ENCODE measurements around the gene SGPL1.
"Not testable (repeated sequence)": the region's sequence is repeated elsewhere in the genome, so short reads cannot be mapped to it uniquely, and the experiment has no call there.

Gene SGPL1

DNA sequence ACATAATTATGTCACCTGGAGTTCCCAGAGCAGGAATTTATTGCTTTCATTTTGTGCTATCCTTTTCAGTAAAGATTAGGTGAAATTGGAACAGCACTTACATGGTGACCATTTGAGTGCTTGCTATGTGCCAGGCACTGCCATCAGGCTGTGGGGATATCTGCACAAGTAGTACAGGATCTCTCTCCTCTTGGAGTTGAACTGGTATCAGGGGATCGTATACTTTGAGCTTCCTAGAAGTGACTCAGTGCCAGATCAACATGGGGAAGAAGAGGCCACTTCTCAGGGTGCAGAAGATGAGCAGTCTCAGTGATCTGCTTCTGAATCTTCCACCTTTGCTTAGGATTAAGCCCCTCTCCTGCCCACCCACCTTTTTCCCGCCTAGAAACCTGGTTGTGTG, 29.5 kb downstream of the SGPL1 start:
- DNase-seq = no peak

DNA sequence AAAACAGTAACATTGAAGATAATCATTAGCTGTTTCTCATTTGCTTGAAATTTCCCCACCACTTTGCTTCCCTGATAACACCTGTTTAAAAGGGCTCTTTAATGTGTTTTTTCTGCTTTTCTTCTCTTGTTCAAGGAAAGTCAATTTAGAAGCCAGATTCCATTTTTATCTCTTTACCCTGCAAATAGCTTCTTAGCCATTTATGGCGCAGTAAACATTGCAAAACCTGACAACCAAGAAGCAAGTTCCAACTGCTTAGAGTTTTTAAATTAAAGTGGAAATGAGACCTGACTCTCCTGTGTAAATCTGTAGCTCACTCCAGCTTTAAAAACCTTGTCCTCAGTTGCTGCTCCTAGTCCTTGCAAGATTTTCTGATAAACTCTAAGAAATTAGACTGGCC, 30.1 kb downstream of the SGPL1 start:
- no peak for DNase-seq

DNA sequence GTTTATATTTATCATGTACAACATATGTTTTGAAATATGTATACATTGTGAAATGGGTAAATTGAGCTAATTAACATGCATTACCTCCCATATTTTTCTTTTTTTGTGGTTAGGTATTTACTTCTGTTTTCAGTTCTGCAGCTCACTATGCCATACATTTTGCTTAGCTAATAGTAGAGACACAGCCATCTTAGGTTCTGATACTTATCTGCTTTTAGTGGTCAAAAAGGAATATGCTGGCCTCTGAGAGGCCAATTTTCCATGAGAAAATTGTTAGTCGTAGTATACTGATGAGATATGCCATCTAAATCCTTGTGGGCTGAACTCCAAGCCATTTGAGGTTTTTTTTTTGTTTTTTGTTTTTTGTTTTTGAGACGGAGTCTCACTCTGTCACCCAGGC, 31.0 kb downstream of the SGPL1 start:
- no peak for DNase-seq

DNA sequence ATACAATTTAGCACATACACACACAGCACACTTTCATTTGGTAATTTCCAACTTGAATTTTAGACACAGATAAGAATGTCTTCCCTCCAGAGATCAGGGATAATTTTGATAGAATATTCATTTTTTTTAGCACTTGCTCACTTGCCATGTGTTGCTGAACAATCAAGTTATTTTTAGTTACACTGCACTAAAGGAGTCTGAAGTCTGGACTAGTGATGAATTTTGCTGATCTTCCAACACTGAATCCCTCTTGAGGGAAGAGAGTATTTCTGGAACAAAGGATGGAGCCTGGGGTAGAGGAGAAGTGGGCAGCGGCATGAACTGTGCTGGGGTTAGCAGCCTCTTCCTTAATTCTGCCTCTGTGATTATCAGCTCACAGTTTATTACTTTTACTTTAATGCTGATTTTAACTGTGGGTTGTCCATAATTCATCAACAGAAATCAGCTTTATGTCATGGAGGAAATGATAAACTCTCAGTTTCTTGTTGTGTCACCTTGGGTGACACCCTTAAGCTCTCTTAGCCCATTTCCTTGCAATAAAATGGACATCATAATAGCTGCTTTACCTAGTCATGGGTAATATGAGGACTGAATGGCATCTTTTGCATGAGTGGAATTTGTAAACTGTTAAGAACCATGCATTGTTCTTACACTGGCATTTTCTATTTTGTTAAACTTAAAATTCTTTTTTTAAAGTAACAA, 32.1 kb downstream of the SGPL1 start:
- no peak for DNase-seq

DNA sequence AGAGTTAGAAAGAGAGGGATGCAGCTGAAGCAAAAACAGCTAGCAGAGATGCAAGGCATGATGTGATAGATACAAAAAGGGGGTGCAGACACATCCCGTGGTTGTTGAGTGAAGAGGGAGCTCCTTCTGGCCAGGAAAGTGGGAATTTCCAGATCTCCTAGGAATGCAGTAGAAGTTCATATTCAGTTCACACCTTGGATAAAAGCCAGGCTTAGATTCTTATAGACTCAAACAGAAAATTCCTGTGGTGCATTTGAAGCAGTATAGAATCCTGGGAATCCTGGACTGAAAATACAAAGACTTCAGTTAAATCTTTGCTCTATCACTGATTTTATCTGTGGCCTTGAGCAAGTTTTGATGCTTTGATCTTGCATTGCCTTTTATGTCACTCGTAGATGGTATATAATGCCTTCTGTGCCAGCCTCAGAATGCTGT, 33.9 kb downstream of the SGPL1 start:
- no peak for DNase-seq

DNA sequence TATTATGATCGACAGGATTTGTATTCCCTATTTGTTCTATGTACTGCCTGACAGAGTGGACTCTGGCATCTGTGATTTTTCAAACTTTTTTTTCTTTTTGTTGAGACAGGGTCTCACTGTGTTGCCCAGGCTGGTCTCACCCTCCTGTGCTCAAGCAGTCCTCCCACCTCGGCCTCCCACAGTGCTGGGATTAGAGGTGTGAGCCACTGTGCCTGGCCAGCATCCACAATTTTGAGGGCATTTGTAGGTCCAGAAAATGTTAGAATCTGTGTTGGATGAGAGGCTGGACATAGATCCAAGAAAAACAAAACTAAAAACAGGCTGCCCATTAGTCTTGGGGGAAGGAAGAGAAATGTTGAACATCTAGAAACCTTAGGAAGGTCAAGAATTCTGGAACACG, 34.3 kb downstream of the SGPL1 start:
- DNase-seq = no peak

DNA sequence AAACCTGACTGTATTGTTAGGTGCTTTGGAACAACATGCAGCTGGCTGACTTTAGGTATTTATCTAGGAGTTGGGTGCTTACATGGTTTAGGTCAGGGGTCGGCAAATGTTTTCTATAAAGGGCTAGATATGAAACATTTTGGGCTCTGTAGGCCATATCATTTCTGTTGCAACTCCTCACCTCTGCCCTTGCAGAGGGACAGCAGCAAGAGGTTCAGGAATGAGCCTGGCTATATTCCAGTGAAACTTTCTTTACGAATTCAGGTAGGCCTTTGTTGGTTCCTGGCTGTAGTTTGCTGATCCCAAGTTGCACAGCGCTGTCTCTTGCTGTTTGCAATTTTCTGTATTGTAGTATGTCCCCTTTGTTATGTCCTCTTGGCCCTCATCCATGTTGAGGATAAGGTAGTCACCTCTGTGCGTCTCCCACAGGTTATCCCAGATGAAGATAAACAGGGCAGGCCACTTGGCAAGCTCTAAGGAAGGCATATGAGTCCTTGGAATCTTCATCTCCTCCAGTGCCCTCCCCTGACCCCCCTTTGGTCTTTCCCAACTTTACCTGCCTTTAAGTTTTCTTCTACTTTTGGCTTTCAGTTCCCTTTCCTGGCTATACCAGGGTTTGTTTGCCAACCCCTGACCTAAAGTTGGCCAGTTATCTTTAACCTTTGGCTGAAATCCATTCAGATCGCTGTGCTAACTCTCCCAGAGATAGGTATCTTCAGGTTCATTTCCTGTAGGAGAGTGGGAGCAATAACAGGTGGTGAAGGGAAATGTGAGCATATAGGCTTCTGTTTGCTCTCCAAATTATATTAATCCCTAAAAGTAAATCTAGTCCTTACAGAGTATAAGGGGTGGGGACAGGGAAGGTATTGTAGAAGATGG, 36.1 kb downstream of the SGPL1 start:
- DNase-seq = no peak

DNA sequence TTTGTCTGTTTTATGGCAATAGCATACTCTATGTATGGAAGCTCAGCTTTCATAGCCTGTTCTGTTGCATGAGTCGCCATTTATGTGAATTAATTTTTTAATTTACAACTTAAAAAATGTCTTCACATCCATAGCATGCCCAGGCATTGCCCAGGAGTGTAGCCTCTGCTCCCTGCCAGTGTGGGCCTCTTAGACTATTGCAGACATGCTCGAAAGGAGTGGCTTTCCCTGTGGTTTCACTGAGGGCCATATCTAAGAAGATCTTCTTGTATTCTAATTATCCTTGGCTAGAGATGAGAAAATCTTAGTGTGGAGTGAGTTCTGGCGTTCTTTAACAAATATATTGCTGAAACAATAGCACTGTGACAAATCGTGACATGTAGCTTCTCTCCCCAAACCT, 37.3 kb downstream of the SGPL1 start:
- DNase-seq = no peak

DNA sequence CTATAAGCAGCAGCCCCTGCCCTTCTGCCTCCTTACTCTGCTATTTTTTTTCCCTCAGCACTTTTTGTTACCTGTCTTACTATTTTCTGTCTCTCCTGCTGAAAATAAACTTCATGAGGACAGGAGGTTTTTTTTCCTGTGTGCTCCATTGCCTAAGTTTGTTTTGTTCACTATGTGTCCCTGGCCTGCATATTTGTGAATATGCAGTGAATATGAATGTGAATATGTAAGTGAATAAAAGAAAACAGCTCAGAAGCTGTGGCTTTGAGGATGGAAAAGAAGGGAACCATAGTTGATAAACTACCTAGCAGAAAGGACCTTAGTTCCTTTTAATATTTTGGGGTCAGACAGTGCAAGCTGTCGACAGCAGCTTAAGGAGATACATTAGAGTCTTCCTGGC, 37.7 kb downstream of the SGPL1 start:
- no peak for DNase-seq

DNA sequence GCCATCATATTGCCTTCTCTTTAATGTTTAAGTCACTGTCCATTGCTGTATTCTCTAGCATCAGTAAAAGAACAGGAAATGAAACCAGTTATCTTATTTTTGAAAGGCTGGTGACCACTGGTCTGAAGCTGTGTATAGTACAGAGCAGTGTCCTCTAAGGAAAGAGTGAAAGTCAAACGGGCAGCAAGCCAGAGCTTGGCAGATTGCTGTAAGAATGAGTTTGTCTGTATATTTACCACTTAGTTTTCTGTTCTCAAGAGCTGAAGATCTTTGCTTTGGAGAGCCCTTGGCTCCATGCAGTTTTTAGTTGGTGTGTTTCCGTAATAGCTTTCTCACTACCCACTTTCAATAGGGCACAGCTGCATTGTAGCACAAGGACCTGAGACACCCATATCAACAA, 40.7 kb downstream of the SGPL1 start:
- no peak for DNase-seq

DNA sequence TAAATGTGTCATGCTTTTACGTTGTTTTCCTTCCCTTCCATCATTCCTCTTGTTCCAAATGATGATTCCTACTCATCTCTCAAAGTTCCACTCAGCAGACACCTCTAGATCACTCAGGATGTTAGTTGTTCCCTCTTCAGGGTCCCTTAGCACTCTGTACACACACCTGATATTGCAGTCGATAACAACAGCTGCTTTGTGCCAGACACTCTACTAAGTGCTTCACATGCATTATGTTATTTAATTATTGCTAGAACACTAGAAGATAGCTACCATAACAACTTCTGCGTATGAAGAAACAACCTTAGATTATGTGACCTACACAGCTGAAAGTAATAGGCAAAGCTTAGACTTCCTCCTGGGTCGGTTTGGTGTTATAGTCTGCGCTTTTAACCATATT, 43.0 kb downstream of the SGPL1 start:
- DNase-seq = no peak

DNA sequence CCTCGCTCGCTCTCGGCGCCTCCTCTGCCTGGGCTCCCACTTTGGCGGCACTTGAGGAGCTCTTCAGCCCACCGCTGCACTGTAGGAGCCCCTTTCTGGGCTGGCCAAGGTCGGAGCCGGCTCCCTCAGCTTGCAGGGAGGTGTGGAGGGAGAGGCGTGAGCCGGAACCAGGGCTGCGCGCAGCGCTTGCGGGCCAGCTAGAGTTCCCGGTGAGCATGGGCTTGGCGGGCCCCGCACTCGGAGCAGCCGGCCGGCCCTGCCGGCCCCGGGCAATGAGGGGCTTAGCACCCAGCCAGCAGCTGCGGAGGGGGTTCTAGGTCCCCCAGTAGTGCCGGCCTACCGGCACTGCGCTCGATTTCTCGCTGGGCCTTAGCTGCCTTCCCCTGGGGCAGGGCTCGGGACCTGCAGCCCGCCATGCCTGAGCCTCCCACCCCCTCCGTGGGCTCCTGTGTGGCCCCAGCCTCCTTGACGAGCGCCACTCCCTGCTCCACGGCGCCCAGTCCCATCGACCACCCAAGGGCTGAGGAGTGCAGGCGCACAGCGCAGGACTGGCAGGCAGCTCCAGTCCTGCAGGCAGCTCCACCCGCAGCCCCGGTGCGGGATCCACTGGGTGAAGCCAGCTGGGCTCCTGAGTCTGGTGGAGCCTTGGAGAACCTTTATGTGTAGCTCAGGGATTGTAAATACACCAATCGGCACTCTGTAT, 45.9 kb downstream of the SGPL1 start:
- not testable (repeated sequence) for DNase-seq

DNA sequence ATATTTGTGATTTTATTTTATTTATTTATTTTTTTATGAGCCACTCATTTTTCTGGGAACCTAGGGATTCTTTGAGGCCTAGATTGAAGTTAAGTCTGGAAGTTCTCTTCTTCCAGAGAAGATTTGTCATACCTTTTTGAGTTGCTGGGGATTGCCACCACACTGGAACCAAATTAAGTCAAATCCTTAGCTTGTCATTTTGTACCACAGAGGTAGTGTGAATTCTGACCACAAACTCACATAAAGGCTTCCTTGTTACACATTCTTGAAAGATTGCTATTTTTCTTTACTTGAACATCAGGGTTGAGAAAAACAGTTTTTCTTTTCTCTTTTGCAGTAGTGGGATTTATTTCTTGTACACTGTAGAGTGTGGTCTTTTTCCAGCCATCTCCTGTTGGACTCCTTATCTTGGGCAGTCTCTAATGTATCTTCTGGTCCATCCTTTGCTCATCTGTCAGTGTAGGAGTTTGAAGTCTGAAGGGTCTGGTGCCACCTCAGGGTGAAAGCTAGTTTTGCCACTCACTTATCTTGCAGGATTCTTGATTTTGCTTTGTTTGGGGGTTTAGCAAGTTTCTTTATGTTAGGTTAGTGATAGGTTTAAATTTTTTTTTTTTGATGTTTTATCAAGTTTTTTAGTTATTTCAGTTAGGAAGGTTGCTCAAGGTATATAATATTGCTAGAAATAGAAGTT, 47.9 kb downstream of the SGPL1 start:
- DNase-seq = no peak

DNA sequence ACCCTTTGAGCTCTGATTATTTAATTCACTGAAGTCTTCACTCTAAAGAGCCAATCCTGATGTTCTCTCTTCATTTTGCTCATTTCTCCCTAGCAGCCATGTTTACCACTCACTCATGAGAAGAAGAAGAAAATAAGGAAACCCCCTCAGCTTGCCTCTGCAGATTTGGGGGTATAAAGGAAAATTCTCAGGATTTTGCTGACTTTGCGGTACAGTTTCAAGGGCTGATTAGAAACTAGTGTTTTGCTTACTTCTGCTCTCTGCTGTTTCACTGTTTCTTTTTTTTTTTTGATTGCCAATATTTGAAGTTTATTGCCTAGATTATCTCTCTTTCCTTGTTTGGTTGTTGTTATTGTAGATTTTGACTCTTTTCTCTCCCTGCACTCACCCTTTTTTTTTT, 49.2 kb downstream of the SGPL1 start:
- DNase-seq = no peak

DNA sequence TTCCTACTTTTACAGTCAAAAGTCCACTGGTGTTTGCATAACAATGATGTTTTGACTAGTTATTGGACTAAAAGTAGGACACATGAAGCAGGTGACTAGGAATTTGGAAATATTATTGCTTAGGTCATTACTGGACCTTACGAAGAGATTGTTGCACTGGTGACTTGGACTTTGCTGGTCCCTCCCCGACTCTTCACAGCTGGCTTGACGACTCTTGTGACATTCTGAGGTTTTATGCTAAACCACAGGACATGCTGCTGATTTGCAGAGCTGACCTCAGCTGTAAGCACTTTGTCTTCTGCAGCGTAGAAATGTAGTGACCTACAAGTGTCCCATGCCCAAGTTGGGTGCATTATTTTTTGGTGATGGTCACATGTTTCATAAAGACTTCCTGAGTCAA, 50.7 kb downstream of the SGPL1 start:
- DNase-seq = no peak

DNA sequence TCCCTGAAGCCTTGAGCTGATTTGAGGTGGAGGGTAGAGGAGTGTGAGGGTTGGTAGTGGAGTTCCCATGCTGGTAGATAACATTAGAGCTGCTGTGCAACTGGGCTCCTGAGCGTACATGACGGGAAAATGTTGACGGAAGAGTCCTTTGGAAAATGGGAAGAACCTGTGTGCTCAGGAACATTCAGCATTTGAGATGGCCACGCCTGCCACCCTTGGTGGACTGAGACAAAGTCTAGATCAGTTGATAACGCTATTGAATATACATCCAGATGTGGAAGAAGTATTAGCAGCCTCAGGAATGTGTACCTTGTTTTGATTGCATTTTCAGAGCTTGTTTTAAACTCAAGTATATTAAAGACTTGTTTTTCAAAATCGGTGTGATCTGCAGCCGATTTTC, 56.5 kb downstream of the SGPL1 start:
- no peak for DNase-seq

DNA sequence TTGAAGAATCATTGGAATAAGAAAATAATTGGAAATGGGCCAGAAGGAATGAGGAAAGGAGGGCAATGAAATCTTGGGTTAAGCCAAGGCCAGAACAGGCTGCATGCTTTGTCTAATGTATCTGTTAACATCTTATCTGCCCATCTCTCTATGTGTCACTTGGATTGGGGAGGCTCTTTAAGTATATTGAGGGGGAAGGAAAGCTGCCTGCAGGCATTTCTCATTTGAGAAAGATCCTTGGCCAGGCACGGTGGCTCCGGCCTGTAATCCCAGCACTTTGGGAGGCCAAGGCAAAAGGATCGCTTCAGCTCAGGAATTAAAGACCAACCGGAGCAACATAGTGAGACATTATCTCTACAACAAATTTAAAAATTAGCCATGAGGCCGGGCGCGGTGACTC, 58.3 kb downstream of the SGPL1 start:
- DNase-seq = no peak

DNA sequence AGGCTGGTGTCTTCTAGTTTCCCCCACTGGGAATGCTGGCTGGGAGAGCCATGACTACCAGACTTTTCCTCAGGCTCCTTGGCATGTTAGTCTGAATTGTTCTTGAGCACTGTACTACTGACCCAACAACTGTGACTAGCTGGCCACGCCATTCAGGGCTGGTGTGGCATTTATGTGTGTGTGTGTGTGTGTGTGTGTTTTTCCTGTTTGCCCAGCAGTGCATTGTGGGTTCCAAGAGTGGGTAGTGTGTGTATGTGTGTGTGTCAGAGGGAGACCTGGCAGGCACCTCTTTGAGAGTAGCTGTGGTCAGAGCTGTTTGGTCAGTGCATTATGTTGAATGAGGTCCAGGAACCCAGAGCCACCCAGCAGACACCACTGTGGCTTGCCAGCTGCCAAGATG, 63.5 kb downstream of the SGPL1 start:
- no peak for DNase-seq

DNA sequence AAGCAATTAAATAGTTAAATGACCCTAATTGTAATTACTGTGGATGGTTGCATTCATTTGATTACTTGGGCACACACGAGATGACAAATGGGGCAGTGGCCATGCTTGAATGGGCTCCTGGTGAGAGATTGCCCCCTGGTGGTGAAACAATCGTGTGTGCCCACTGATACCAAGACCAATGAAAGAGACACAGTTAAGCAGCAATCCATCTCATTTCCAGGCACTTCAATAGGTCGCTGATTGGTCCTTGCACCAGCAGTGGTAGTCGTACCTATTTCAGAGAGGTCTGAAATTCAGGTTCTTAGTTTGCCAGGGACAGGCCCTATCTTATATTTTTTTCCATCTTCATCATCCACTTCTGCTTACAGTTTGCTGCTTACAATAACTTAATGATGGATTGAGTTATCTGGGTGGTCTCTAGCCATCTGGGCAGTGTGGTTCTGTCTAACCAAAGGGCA, 64.4 kb downstream of the SGPL1 start:
- DNase-seq = peak; percentile 82

DNA sequence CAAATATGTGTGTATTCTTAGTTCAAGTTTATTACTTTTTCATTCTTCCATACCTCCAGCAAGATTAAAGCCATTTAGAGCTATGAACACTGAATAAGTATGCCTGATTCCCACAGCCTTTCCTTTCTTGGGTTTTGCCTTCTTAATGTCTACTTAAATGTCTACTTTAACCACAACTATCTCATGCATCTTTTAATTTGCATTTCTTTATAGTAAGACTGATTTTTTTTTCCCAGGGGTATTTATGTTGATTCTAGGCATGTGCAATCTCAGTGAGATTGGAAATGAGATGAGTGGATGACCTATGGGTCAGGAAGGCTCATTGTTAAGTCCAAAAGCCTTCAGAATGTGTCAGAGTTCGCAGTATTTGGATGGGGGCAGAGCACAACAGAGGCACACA, 69.0 kb downstream of the SGPL1 start:
- no peak for DNase-seq

DNA sequence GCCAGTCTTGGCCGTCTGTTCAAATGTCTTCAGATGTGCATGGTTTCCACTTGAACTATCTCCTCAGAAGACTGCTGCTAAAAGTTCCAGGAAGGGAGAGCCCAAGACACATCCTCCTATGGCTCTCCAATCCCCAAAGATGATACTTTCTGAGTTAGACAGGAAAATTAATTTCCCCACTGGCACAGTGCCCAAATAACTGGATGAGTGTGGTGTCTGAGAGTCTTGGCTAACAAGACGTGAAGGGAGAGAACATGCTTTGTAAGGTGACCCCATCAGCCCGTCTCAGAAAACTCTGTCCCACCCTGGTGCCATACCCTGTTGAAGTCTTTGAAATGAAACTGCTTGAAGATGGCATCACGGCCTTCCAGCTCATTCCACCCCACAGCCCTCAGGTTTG, 69.7 kb downstream of the SGPL1 start:
- no peak for DNase-seq

DNA sequence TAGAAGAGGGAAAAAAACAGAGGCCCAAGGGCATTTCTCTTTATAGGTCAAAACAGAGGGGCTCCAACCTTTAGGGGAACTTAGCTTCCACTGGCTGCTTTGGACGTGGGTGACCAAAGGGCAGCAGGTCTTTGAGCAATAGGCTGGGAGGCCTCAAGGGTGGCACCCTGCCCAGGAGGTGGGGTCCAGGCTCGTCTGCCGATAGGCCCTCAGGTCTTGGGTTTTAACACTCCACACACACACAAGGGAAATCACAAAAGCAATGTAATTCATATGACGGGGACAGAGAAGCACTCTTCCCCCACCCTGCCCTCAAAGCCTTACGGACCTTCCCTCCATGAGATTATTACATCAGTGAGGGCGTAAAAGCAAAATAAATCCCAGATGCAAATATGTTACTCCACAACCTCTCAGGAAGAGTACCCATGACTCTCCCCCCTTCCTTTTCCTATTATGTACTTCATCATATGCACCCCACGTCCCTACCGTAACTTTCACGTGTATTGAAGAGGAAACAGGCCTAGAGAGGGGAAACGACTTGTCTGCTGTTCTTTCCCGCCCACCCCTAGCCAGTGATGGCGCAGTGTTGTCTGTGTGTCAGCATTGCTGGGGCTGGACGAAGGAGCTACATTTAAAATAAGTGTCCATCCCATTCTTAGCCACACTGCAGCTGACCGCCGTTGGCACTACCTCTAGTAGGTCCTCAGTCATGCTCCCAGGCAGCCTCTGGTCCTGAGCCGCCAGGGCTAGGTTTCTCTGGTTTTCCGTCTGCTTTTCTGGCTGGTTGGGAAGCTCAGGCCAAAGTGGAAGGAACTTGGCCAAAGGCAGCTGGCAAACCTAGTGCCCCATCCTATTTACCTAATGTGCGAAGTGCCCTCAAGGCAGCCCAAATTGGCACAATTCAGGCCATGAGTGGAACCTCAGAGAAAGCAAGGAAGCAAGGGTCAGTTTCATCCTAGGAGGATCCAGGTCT, 70.5 kb downstream of the SGPL1 start:
- no peak for DNase-seq

Data from right hindlimb (tissue), 1 donor.